Measurements from ENCODE around the gene EBLN2. TPM values are rescaled to one million over a fixed set of nuclear protein-coding genes. Genes with fewer than 3 reads are reported as not detected.

The EBLN2 gene
- total RNA-seq, 1 donor from 2014 or later = 9.4 TPM

- DNase-seq (no peak), ATAC-seq (ENCODE audit: low read depth) (no peak)
- no peak for TF ChIP-seq CTCF (IDR thresholded peaks at IDR 0.05)
- ChIA-PET POLR2A (no interaction called here), CTCF (interaction anchor here (1.9 kb wide), 1 partner anchor 9 kb away, joined by 10 read pairs; no protein-coding TSS in a partner anchor)
- intact Hi-C loops (cut with micrococcal nuclease) = no loop called here
- no peaks in the 10 kb centered on the region for H3K36me3 Mint-ChIP-seq (ENCODE audit: low read depth)
- no peak overlapping the region for H3K27ac Mint-ChIP-seq
- peaks cover 16% of the 10 kb centered on the region for H3K27me3 Mint-ChIP-seq
- no peaks in the 10 kb centered on the region for H3K9me3 Mint-ChIP-seq
- no peak overlapping the region for H3K4me3 Mint-ChIP-seq
- H3K4me1 Mint-ChIP-seq = peaks cover 11% of the 10 kb centered on the region
Observed at GRCh38 chr3:73094951-73095350, 33.5 kb downstream of the EBLN2 start.

- peaks cover 16% of the 10 kb centered on the region for H3K27me3 Mint-ChIP-seq
- CTCF ChIA-PET = interaction anchor here (1.9 kb wide), 2 partner anchors 10 to 406 kb away, joined by 6 to 10 read pairs; no protein-coding TSS in a partner anchor
- no peaks in the 10 kb centered on the region for H3K9me3 Mint-ChIP-seq
- no peak overlapping the region for H3K27ac Mint-ChIP-seq
- no peak overlapping the region for H3K4me3 Mint-ChIP-seq
- TF ChIP-seq CTCF (IDR thresholded peaks at IDR 0.05) = no peak
- DNase-seq = no peak
- no peak for ATAC-seq (ENCODE audit: low read depth)
- intact Hi-C loops (cut with micrococcal nuclease) = no loop called here
- H3K4me1 Mint-ChIP-seq = peaks cover 11% of the 10 kb centered on the region
- H3K36me3 Mint-ChIP-seq (ENCODE audit: low read depth) = no peaks in the 10 kb centered on the region
- POLR2A ChIA-PET = no interaction called here
Observed at GRCh38 chr3:73096169-73096568, 34.7 kb downstream of the EBLN2 start.

GRCh38 chr3:73098026-73098425, 36.6 kb downstream of the EBLN2 start:
- H3K4me1 Mint-ChIP-seq = peaks cover 11% of the 10 kb centered on the region
- H3K27ac Mint-ChIP-seq = no peak overlapping the region
- CTCF ChIA-PET = interaction anchor here (0.8 kb wide), 1 partner anchor 405 kb away, joined by 3 read pairs; no protein-coding TSS in a partner anchor
- TF ChIP-seq CTCF (IDR thresholded peaks at IDR 0.05) = no peak
- POLR2A ChIA-PET = no interaction called here
- ATAC-seq (ENCODE audit: low read depth) (no peak), DNase-seq (no peak)
- H3K9me3 Mint-ChIP-seq = no peaks in the 10 kb centered on the region
- peaks cover 17% of the 10 kb centered on the region for H3K27me3 Mint-ChIP-seq
- no peaks in the 10 kb centered on the region for H3K36me3 Mint-ChIP-seq (ENCODE audit: low read depth)
- no peak overlapping the region for H3K4me3 Mint-ChIP-seq
- intact Hi-C loops (cut with micrococcal nuclease) = no loop called here

DNA sequence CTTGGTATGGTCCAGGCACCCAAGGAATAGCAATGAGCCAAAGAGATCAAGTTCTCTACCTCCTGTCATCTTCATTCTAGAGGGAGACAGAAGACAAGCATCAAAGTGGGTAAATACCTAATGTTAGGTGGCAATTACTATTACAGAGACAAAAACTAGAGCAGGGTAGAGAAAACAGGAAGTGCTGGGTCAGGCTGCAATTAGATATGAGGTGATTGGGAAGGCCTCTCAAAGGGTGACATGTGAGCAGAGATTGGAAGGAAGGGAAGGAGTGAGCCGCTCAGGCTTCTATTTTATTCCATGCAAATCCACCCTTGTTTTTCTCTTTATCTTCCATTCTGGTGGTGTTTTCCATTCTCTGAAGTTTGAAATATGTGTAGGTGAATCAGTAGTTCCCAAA, 37.4 kb downstream of the EBLN2 start:
- Mint-ChIP-seq H3K36me3 (ENCODE audit: low read depth) (no peaks in the 10 kb centered on the region), H3K9me3 (no peaks in the 10 kb centered on the region), H3K27ac (no peak overlapping the region), H3K27me3 (peaks cover 17% of the 10 kb centered on the region), H3K4me1 (peaks cover 11% of the 10 kb centered on the region), H3K4me3 (no peak overlapping the region)
- ATAC-seq (ENCODE audit: low read depth) = no peak
- DNase-seq = no peak
- intact Hi-C loops (cut with micrococcal nuclease) = no loop called here
- POLR2A ChIA-PET = no interaction called here
- CTCF ChIA-PET = no interaction called here
- no peak for TF ChIP-seq CTCF (IDR thresholded peaks at IDR 0.05)

DNA sequence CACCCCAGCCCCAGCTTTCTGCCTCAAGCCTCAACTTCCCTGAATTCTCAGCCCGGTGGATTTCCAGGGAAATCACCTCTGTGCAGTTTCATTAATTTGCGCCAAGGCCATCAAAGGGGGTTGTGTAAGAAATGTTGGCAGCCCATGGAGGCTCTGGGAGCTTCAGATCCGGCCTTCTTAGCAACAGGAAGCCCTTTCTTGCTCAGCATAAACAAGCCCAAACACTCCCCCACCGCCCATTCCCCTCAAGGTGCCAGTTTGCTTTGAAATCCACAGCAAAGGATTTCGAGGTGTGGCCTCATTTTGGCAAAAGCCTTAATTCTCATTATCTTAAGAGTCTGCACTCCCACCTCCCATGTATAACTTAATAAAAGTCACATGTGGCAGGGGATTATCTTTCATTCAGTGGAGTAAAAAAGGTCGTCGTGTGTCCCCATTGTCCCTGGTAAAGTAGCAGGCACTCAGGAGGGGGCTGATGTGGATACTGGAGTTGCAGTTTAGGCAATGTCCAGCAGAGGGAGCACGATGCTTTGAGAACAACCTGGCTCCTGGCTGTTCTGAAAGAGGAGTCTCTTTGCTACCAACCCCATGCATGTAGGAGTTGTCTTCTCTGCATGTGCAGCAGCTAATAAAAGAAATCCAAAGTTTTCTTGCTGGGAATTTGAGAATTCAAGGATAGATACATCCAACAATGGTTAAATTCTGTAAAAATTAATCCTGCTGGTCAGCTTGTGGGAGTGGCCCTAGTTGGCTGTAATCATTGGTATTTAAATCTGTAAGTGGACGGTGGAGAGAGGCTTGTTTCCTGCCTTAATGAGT, 39.5 kb downstream of the EBLN2 start:
- intact Hi-C loops (cut with micrococcal nuclease) = loop anchor here (1.0 kb wide), 2 partner anchors 331 to 401 kb away; no protein-coding TSS in a partner anchor
- no peaks in the 10 kb centered on the region for H3K36me3 Mint-ChIP-seq (ENCODE audit: low read depth)
- ChIA-PET POLR2A (interaction anchor here (0.6 kb wide), 1 partner anchor 330 kb away, joined by 3 read pairs; no protein-coding TSS in a partner anchor), CTCF (interaction anchor here (0.6 to 1.9 kb wide), 5 partner anchors 8 to 402 kb away, joined by 3 to 20 read pairs (median 4); no protein-coding TSS in a partner anchor)
- no peaks in the 10 kb centered on the region for H3K9me3 Mint-ChIP-seq
- ATAC-seq (ENCODE audit: low read depth) (peak; percentile 83), DNase-seq (peak; percentile 50)
- H3K27me3 Mint-ChIP-seq = peaks cover 9% of the 10 kb centered on the region
- H3K27ac Mint-ChIP-seq = no peak overlapping the region
- peak; percentile 69 for TF ChIP-seq CTCF (IDR thresholded peaks at IDR 0.05)
- no peaks in the 10 kb centered on the region for H3K4me1 Mint-ChIP-seq
- no peak overlapping the region for H3K4me3 Mint-ChIP-seq
